Retinal pigment epithelial cell (primary cell): ENCODE data around the gene FRY.
A peak's percentile ranks its signal among the peaks of the same experiment; 100 is the strongest.

Experiments
- DNase-seq: peaks from one replicate; pipeline ENCODE4 v3.0.0-alpha.2; 2010; ENCODE audit warnings: low read depth
- H3K4me3 ChIP-seq: 2 replicates; pipeline ENCODE4 v1.5.1; 2011; ENCODE audit warnings: mild to moderate bottlenecking, low read length, control low read depth, moderate library complexity
- CTCF ChIP-seq: conservative IDR thresholded peaks from 2 replicates; pipeline ENCODE4 v1.5.1; 2011; ENCODE audit warnings: low read depth, low read length, control low read depth, inconsistent platforms

FRY gene

GRCh38 chr13:32262619-32263018 lies 231.0 kb downstream of the FRY start:
- H3K4me3 ChIP-seq: no peak overlapping the region
- no peak for DNase-seq
- TF ChIP-seq CTCF: no peak

GRCh38 chr13:32264407-32264806 lies 232.8 kb downstream of the FRY start:
- H3K4me3 ChIP-seq: no peak overlapping the region
- DNase-seq: no peak
- no peak for TF ChIP-seq CTCF

- no peak for DNase-seq
- no peak for TF ChIP-seq CTCF
- no peak overlapping the region for H3K4me3 ChIP-seq
Observed at GRCh38 chr13:32265726-32266125, 234.2 kb downstream of the FRY start.

- H3K4me3 ChIP-seq: no peak overlapping the region
- TF ChIP-seq CTCF: no peak
- DNase-seq: no peak
Observed at GRCh38 chr13:32266130-32266529, 234.6 kb downstream of the FRY start.

- DNase-seq: no peak
- TF ChIP-seq CTCF: peak; percentile 75
- H3K4me3 ChIP-seq: no peak overlapping the region
Observed at GRCh38 chr13:32267836-32268439, 236.4 kb downstream of the FRY start.

GRCh38 chr13:32272021-32272683 lies 240.6 kb downstream of the FRY start:
- TF ChIP-seq CTCF: no peak
- no peak overlapping the region for H3K4me3 ChIP-seq
- no peak for DNase-seq

GRCh38 chr13:32277839-32278238 lies 246.3 kb downstream of the FRY start:
- TF ChIP-seq CTCF: no peak
- H3K4me3 ChIP-seq: no peak overlapping the region
- DNase-seq: no peak
